KBM-7 (cell line): ENCODE data around the gene CHPT1.

Experiments
- DNase-seq: peaks from one replicate; pipeline ENCODE4 v3.0.0-alpha.2; 2015
- in situ Hi-C: fragments of 300-500 bp; cut with MboI; formaldehyde crosslinking; loops from 2 replicates; pipeline ENCODE4 v1.14.3; 2020; ENCODE audit warnings: low sequenced_read_pairs, low pct_unique_long_range_greater_than_20kb, mixed read lengths

CHPT1 gene

GRCh38 chr12:101747697-101748096 is 50.3 kb downstream of the CHPT1 start:
- in situ Hi-C loops = no loop called here
- peak; percentile 49 for DNase-seq

- in situ Hi-C loops = no loop called here
- DNase-seq = no peak
These were observed 51.5 kb downstream of the CHPT1 start for GRCh38 chr12:101748907-101749306.

GRCh38 chr12:101749657-101750056 is 52.2 kb downstream of the CHPT1 start:
- DNase-seq = no peak
- in situ Hi-C loops = no loop called here

- in situ Hi-C loops = no loop called here
- DNase-seq = no peak
These were observed 52.7 kb downstream of the CHPT1 start for GRCh38 chr12:101750152-101750551.

GRCh38 chr12:101759396-101760047 is 62.1 kb downstream of the CHPT1 start:
- DNase-seq = peak; percentile 37
- in situ Hi-C loops = no loop called here

- in situ Hi-C loops = no loop called here
- DNase-seq = no peak
These were observed 63.9 kb downstream of the CHPT1 start for GRCh38 chr12:101761350-101761749.

- in situ Hi-C loops = no loop called here
- no peak for DNase-seq
These were observed 64.3 kb downstream of the CHPT1 start for GRCh38 chr12:101761781-101762180.

- DNase-seq = peak; percentile 48
- in situ Hi-C loops = no loop called here
These were observed 65.9 kb downstream of the CHPT1 start for GRCh38 chr12:101763246-101763931.

- DNase-seq = no peak
- in situ Hi-C loops = no loop called here
These were observed 66.8 kb downstream of the CHPT1 start for GRCh38 chr12:101764051-101764792.

GRCh38 chr12:101767537-101767936 is 70.1 kb downstream of the CHPT1 start:
- no peak for DNase-seq
- in situ Hi-C loops = no loop called here

- no peak for DNase-seq
- in situ Hi-C loops = no loop called here
These were observed 71.3 kb downstream of the CHPT1 start for GRCh38 chr12:101768781-101769180.

GRCh38 chr12:101769865-101770264 is 72.4 kb downstream of the CHPT1 start:
- in situ Hi-C loops = no loop called here
- DNase-seq = no peak

GRCh38 chr12:101772012-101772775 is 74.8 kb downstream of the CHPT1 start:
- in situ Hi-C loops = no loop called here
- DNase-seq = peak; percentile 74

- in situ Hi-C loops = no loop called here
- DNase-seq = peak; percentile 81
These were observed 76.3 kb downstream of the CHPT1 start for GRCh38 chr12:101773650-101774162.

GRCh38 chr12:101775816-101776215 is 78.4 kb downstream of the CHPT1 start:
- DNase-seq = peak; percentile 80
- in situ Hi-C loops = no loop called here

GRCh38 chr12:101777485-101777884 is 80.0 kb downstream of the CHPT1 start:
- in situ Hi-C loops = no loop called here
- peak; percentile 69 for DNase-seq

- in situ Hi-C loops = no loop called here
- no peak for DNase-seq
These were observed 80.5 kb downstream of the CHPT1 start for GRCh38 chr12:101777978-101778377.
